Activated CD8-positive, alpha-beta T cell treated with anti-CD3 and anti-CD28 coated beads for 36 hours (primary cell): Measurements from ENCODE around the gene OR5L2. TPM values are rescaled to one million over a fixed set of nuclear protein-coding genes. Genes with fewer than 3 reads are reported as not detected.
"Not testable (repeated sequence)": the region's sequence is repeated elsewhere in the genome, so short reads cannot be mapped to it uniquely, and the experiment has no call there.

Experiments used
- ATAC-seq: fragments of 200-7000 bp; cut with Tn5 transposase; one replicate; pipeline ENCODE4 v1.10.0; 2021; ENCODE audit warnings: mild to moderate bottlenecking, moderate library complexity
- CTCF ChIA-PET: fragments of 350-600 bp; sonication (Branson Sonifier 250); formaldehyde crosslinking; loops from one replicate; lab custom pipeline; 2021; ENCODE audit warnings: antibody characterized with exemption; lab: Charles Lee
- POLR2A ChIA-PET: fragments of 350-600 bp; sonication (Branson Sonifier 250); formaldehyde crosslinking; loops from one replicate; lab custom pipeline; 2021; ENCODE audit warnings: antibody characterized with exemption; lab: Charles Lee
- DNase-seq: peaks from one replicate; pipeline ENCODE4 v3.0.0-alpha.2; 2020
- H3K27ac Mint-ChIP-seq: one replicate; pipeline ENCODE4 v1.8.0; 2021; ENCODE audit warnings: mild to moderate bottlenecking, mixed read lengths
- H3K27me3 Mint-ChIP-seq: one replicate; pipeline ENCODE4 v1.8.0; 2021; ENCODE audit warnings: mixed read lengths
- H3K36me3 Mint-ChIP-seq: one replicate; pipeline ENCODE4 v1.8.0; 2021; ENCODE audit warnings: low read depth, mixed read lengths
- H3K4me1 Mint-ChIP-seq: one replicate; pipeline ENCODE4 v1.8.0; 2021; ENCODE audit warnings: low read depth, mixed read lengths
- H3K4me3 Mint-ChIP-seq: one replicate; pipeline ENCODE4 v1.8.0; 2021; ENCODE audit warnings: mild to moderate bottlenecking, moderate library complexity, mixed read lengths
- H3K9me3 Mint-ChIP-seq: one replicate; pipeline ENCODE4 v1.8.0; 2021; ENCODE audit warnings: mixed read lengths
- CTCF ChIP-seq: fragments of 200-600 bp; IDR thresholded peaks from one replicate; pipeline ENCODE4 v1.8.0; 2022; ENCODE audit warnings: antibody characterized with exemption, mild to moderate bottlenecking
- intact Hi-C: fragments of 100-400 bp; cut with micrococcal nuclease; formaldehyde crosslinking; loops from one replicate; pipeline ENCODE4 v1.10.0; 2022
- total RNA-seq, 2 experiments: library from RNA; stranded (reverse); gene quantifications; one replicate each; pipeline ENCODE4 v1.2.3, GENCODE V29; 2021

OR5L2 gene
- total RNA-seq, 2 experiments from 2014 or later: not detected

GRCh38 chr11:55852141-55852540 is 25.1 kb downstream of the OR5L2 start:
- peaks cover 8% of the 10 kb centered on the region for H3K9me3 Mint-ChIP-seq
- TF ChIP-seq CTCF: no peak
- POLR2A ChIA-PET: no interaction called here
- no peak overlapping the region for H3K4me3 Mint-ChIP-seq
- intact Hi-C loops: no loop called here
- CTCF ChIA-PET: no interaction called here
- DNase-seq: no peak
- no peak for ATAC-seq
- H3K4me1 Mint-ChIP-seq: no peaks in the 10 kb centered on the region
- no peak overlapping the region for H3K27ac Mint-ChIP-seq
- H3K27me3 Mint-ChIP-seq: no peaks in the 10 kb centered on the region
- no peaks in the 10 kb centered on the region for H3K36me3 Mint-ChIP-seq

GRCh38 chr11:55854704-55855103 is 27.7 kb downstream of the OR5L2 start:
- no peak for TF ChIP-seq CTCF
- no peak overlapping the region for H3K4me3 Mint-ChIP-seq
- no peaks in the 10 kb centered on the region for H3K4me1 Mint-ChIP-seq
- H3K9me3 Mint-ChIP-seq: peaks cover 10% of the 10 kb centered on the region
- intact Hi-C loops: no loop called here
- DNase-seq: no peak
- no peak overlapping the region for H3K27ac Mint-ChIP-seq
- H3K27me3 Mint-ChIP-seq: no peaks in the 10 kb centered on the region
- POLR2A ChIA-PET: interaction anchor here (0.8 kb wide), 1 partner anchor 1053 kb away, joined by 3 read pairs; no protein-coding TSS in a partner anchor
- H3K36me3 Mint-ChIP-seq: no peaks in the 10 kb centered on the region
- ATAC-seq: no peak
- CTCF ChIA-PET: no interaction called here

- H3K9me3 Mint-ChIP-seq: peaks cover 13% of the 10 kb centered on the region
- CTCF ChIA-PET, DNase-seq, intact Hi-C loops, POLR2A ChIA-PET, H3K4me3 Mint-ChIP-seq, H3K36me3 Mint-ChIP-seq, H3K27me3 Mint-ChIP-seq, ATAC-seq, H3K27ac Mint-ChIP-seq, H3K4me1 Mint-ChIP-seq: not testable (repeated sequence)
Measured at GRCh38 chr11:55867354-55867753, 40.3 kb downstream of the OR5L2 start.

- CTCF ChIA-PET: not testable (repeated sequence)
Measured at GRCh38 chr11:55872731-55873130, 45.7 kb downstream of the OR5L2 start.

GRCh38 chr11:55873146-55873545 is 46.1 kb downstream of the OR5L2 start:
- H3K27me3 Mint-ChIP-seq, H3K27ac Mint-ChIP-seq, H3K9me3 Mint-ChIP-seq, H3K36me3 Mint-ChIP-seq, intact Hi-C loops, ATAC-seq, DNase-seq, CTCF ChIA-PET, H3K4me3 Mint-ChIP-seq, POLR2A ChIA-PET, H3K4me1 Mint-ChIP-seq: not testable (repeated sequence)

More at GRCh38 chr11:55872731-55873130, 45.7 kb downstream of the OR5L2 start:
- POLR2A ChIA-PET, H3K27ac Mint-ChIP-seq, H3K36me3 Mint-ChIP-seq, H3K4me1 Mint-ChIP-seq, H3K9me3 Mint-ChIP-seq, ATAC-seq, H3K4me3 Mint-ChIP-seq, DNase-seq, H3K27me3 Mint-ChIP-seq, intact Hi-C loops: not testable (repeated sequence)

Other genes with a start within 250 kb of the OR5L2 start
- not detected for gene OR4C11, start 219.6 kb upstream of the OR5L2 start, total RNA-seq
- not detected for gene OR4P4, start 192.1 kb upstream of the OR5L2 start, total RNA-seq
- not detected for gene OR4S2, start 178.9 kb upstream of the OR5L2 start, total RNA-seq
- gene OR4C6, start 165.0 kb upstream of the OR5L2 start, total RNA-seq: not detected
- not detected for gene OR5D13, start 53.8 kb upstream of the OR5L2 start, total RNA-seq
- gene OR5D14, start 31.7 kb upstream of the OR5L2 start, total RNA-seq: not detected
- gene OR5L1, start 15.9 kb upstream of the OR5L2 start, total RNA-seq: not detected
- not detected for gene OR5D18, start 7.6 kb upstream of the OR5L2 start, total RNA-seq
- not detected for gene OR5D16, start 11.5 kb downstream of the OR5L2 start, total RNA-seq
- gene TRIM51, start 56.1 kb downstream of the OR5L2 start, total RNA-seq: not detected
- gene OR5W2, start 87.4 kb downstream of the OR5L2 start, total RNA-seq: not detected
- gene OR5I1, start 109.2 kb downstream of the OR5L2 start, total RNA-seq: not detected
- gene OR10AG1, start 142.7 kb downstream of the OR5L2 start, total RNA-seq: not detected
- gene OR5F1, start 167.4 kb downstream of the OR5L2 start, total RNA-seq: not detected
- gene OR5AS1, start 200.4 kb downstream of the OR5L2 start, total RNA-seq: not detected